GM12892 (cell line): Measurements from ENCODE around the gene CHML.

ENCODE experiments used
- POLR2A ChIP-seq: IDR thresholded peaks from 2 replicates; pipeline ENCODE4 v1.6.1; 2011; ENCODE audit warnings: low read depth, low read length, control low read depth
- POLR2AphosphoS5 ChIP-seq: IDR thresholded peaks from 2 replicates; pipeline ENCODE4 v1.6.1; 2011; ENCODE audit warnings: low read depth, low read length, control low read depth
- TAF1 ChIP-seq: IDR thresholded peaks from 2 replicates; pipeline ENCODE4 v1.6.1; 2011; ENCODE audit warnings: low read depth, mild to moderate bottlenecking, control low read depth, low read length, borderline replicate concordance

DNA sequence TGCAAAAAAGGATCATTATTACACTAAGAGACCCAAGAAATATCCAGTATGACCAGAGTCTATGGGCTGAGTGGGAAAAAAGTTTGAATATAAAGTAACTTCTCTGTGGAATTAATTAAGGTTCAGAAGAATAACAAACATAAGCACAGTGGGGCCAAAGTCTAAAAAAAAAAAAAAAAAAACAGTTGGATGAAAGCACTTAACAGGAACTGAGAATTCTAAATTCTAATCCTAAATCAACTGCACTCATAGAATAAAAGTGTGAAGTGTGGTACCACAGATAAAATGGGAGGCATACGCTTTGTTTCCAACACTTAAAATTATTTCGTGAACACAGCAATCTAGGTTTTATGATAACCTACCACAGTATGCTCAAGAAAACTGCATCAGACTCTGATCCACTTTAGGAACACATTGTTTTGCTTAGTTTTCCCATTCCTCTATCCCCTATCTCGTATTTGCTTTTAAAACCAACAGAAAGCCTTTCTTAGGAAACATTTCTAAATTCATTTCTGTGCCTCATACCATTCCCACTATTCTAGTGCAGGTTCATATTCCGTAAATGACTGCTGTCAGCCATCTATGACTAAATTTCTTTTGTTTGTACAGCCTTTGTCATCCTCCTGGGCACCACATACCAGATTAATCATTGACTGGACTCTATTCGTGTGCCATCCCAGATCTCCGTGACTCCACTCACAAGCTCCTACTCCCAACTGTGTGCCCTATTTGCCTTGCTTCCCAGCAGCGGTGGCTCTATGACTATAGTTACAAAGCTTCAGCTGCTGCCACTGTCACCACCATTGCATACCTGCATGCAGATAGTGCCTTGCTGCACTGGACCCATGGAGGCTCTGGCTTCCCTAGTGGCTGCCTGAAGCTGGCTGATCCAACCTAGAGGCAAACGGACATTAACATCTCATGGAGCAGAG lies 24.9 kb downstream of the CHML start:
- TF ChIP-seq POLR2AphosphoS5 = no peak
- TF ChIP-seq POLR2A = no peak
- TF ChIP-seq TAF1 = no peak
